ENCODE results near the gene TLR9. TPM values are rescaled to one million over a fixed set of nuclear protein-coding genes. Genes with fewer than 3 reads are reported as not detected.

Gene TLR9
- polyA plus RNA-seq, 1 donor from 2014 or later, result 10.4 TPM

DNA sequence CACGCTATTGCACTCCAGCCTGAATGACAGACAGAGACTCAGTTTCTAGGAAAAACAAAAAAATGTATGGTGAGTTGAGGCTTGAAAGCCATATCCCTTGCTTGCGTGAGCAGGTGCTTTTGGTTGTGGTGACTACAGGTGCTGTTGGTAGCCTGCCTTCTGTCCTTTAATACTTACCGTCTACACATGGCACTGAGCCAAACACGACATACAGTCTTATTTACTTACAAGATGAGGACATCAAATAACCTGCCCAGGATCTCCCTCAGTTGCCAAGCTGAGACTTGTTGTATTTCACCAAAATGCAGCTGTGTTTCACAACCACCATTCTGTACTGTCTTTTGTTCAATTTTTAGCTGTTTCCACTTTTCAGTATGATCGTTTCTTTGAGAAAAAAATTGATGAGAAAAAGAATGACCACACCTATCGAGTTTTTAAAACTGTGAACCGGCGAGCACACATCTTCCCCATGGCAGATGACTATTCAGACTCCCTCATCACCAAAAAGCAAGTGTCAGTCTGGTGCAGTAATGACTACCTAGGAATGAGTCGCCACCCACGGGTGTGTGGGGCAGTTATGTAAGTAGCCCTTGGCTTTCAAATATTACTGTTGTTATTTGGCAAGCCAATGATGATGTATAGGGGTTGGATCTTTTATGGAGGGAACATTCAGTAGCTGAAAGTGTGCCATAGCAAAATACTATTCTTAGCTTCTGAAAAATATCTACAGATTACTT is 20.9 kb downstream of the TLR9 start:
- peak overlapping the region in 2 of 3 donors; percentile 28 to 61 for H3K27ac Mint-ChIP-seq
- H3K9me3 Mint-ChIP-seq, result no peaks in the 10 kb centered on the region
- no peak overlapping the region for H3K4me3 Mint-ChIP-seq
- H3K27me3 Mint-ChIP-seq, result no peaks in the 10 kb centered on the region
- H3K4me1 Mint-ChIP-seq, result peaks cover 6 to 14% (median 13%) of the 10 kb centered on the region in 3 donors
- H3K36me3 Mint-ChIP-seq, result peaks cover 5% of the 10 kb centered on the region

DNA sequence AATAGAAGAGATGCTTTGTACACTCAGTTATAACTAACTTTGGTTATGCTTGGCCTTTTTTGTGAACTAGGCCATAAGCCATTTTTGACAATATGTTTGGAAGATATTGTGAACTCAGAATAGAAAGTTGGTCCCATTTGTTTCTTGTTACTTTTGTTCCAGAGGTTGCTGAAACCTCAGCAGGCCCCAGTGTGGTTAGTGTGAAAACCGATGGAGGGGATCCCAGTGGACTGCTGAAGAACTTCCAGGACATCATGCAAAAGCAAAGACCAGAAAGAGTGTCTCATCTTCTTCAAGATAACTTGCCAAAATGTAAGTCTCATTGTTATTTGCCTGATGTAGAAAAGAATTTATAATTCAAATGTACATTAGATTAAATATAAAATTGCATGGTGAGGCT is 21.7 kb downstream of the TLR9 start:
- H3K9me3 Mint-ChIP-seq, result no peaks in the 10 kb centered on the region

GRCh38 chr3:52202384-52203077 is 22.9 kb downstream of the TLR9 start:
- Mint-ChIP-seq H3K4me1 (peaks cover 15 to 25% (median 18%) of the 10 kb centered on the region in 3 donors), H3K9me3 (no peaks in the 10 kb centered on the region), H3K27me3 (no peaks in the 10 kb centered on the region), H3K27ac (peak overlapping the region in 2 of 3 donors; percentile 63 to 78), H3K4me3 (peak overlapping the region in 2 of 4 donors; percentile 1 to 58), H3K36me3 (peaks cover 3% of the 10 kb centered on the region)

More for the DNA sequence above, 21.7 kb downstream of the TLR9 start:
- Mint-ChIP-seq H3K4me1 (peaks cover 13 to 21% (median 14%) of the 10 kb centered on the region in 3 donors), H3K27me3 (no peaks in the 10 kb centered on the region), H3K4me3 (no peak overlapping the region), H3K27ac (peak overlapping the region in 1 of 3 donors; percentile 2), H3K36me3 (peaks cover 5% of the 10 kb centered on the region)

DNA sequence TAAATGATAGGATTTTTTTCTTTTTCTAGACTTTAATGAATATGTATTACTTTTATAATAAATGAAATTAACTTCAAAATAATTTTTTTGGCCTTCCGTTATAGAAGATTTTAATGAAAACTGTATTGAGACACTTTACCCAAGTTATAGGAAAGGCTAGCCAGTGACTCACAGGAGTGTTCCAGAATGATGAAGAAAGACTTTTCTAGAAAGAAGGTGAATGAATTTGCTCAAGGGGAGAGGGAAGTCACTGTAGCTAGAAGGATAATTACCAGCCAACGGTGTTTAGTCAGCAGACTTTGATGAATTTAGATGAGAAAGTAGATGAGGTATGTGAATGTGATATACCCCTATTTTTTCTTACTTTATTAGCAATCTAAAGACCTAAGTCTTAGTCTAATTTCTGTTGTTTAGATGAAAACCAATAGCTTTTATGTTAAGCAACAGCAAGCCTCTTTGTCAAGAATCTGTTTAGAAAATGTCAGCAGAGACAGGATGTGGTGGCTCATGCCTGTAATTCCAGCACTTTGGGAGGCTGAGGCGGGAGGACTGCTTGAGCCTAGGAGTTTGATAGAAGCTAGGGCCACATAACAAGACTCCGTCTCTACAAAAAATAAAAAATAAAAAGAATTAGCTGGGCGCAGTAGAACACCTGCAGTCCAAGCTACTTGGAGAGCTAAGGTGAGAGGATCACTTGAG is 24.3 kb downstream of the TLR9 start:
- H3K9me3 Mint-ChIP-seq, result no peaks in the 10 kb centered on the region
- peaks cover 3% of the 10 kb centered on the region for H3K36me3 Mint-ChIP-seq
- H3K4me3 Mint-ChIP-seq, result peak overlapping the region in 1 of 4 donors; percentile 18
- H3K27me3 Mint-ChIP-seq, result no peaks in the 10 kb centered on the region
- peaks cover 14 to 30% (median 22%) of the 10 kb centered on the region in 3 donors for H3K4me1 Mint-ChIP-seq
- H3K27ac Mint-ChIP-seq, result peak overlapping the region in 1 of 3 donors; percentile 50

- Mint-ChIP-seq H3K27ac (peak overlapping the region; percentile 81 to 95 (median 89)), H3K4me1 (peaks cover 14 to 30% (median 22%) of the 10 kb centered on the region in 3 donors), H3K36me3 (peaks cover 3% of the 10 kb centered on the region), H3K9me3 (no peaks in the 10 kb centered on the region), H3K4me3 (peak overlapping the region; percentile 90 to 99 (median 94)), H3K27me3 (no peaks in the 10 kb centered on the region)
These were observed 26.5 kb downstream of the TLR9 start for GRCh38 chr3:52198643-52199608.

DNA sequence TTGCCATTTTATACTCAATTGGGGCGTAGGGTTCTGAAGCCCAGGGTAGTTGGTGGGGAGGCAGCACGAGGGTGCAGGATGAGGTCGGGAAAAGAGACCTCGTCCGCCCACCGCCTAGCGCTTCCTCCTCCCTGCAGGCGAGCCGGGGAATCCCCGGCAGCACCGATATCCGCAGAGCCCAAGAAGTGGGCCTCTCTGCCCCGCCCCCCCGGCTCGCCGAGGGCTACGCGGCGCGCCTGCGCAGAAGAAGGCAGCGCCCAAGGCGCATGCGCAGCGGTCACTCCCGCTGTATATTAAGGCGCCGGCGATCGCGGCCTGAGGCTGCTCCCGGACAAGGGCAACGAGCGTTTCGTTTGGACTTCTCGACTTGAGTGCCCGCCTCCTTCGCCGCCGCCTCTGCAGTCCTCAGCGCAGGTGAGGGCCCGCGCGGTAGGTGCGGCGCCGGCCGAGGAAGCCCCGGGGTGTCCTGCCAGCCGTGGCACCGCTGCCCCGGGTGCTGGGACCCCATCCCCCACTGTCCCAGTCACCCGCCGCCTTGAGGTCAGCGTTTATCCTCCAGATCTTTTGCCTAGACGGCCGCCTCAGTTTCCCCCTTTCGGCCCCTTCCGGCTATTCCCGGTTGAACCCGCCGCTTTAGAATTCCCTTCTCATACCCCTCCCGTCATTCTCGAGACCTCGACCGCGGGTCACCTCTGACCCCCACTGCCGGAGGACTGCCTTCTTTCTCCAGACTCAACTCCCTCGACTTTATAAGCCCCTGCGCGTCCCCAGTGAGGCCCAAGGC is 27.4 kb downstream of the TLR9 start, which contains the start of gene ALAS1:
Gene ALAS1 (plus strand): TSS at position 319 of the 784 bp plus-strand sequence. CDS start 1,082 bp downstream, outside the sequence.
- H3K4me3 Mint-ChIP-seq, result peak within 1 kb of the TSS; percentile 90 to 99 (median 94)
- peaks cover 14 to 30% (median 22%) of the 10 kb centered on the region in 3 donors for H3K4me1 Mint-ChIP-seq
- no peaks in the 10 kb centered on the region for H3K9me3 Mint-ChIP-seq
- no peaks in the 10 kb centered on the region for H3K27me3 Mint-ChIP-seq
- peak within 1 kb of the TSS; percentile 81 to 95 (median 89) for H3K27ac Mint-ChIP-seq
- peaks cover 3% of the 10 kb centered on the region for H3K36me3 Mint-ChIP-seq

DNA sequence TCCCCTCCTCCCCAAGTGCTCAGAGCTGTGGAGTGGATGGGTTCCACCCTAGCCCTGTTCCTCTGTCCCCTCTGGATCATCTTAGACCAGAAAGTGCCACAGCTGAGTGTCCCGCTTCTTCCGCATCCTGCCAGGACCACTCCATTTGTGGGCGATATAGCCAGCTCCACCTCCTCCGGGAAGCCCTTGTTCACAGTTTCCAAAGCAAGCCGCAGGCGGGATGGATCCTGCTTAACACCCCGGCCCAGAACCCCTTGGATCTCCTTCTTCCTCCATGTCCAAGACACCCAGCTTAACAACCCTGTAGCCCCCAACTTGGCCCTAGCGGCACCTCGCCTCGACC is 28.0 kb downstream of the TLR9 start:
- Mint-ChIP-seq H3K4me1 (peaks cover 14 to 28% (median 16%) of the 10 kb centered on the region in 3 donors), H3K9me3 (no peaks in the 10 kb centered on the region), H3K4me3 (peak overlapping the region; percentile 90 to 99 (median 94)), H3K27me3 (no peaks in the 10 kb centered on the region), H3K27ac (peak overlapping the region; percentile 81 to 95 (median 89)), H3K36me3 (peaks cover 3% of the 10 kb centered on the region)

DNA sequence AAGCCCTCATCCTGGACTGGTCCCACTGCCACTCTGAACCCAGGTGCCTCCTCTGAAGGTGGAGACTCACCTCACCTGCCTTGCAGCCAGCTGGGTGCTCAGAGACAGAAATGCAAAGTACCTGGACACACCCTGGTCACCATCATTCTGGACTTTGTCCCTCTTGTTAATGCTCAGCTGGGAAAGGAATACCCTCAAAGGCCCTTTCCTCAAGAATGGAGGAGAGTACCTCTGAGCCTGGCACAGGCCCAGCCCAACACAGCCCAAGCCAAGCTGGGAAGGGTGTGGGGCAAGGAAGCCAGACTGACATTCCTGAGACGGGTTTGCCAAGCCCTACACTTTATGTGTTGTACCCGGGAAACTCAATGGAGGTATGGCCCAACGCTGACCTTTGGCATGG is 28.5 kb downstream of the TLR9 start:
- H3K27me3 Mint-ChIP-seq, result no peaks in the 10 kb centered on the region
- H3K27ac Mint-ChIP-seq, result peak overlapping the region in 2 of 3 donors; percentile 81 to 95
- peak overlapping the region; percentile 21 to 99 (median 94) for H3K4me3 Mint-ChIP-seq
- peaks cover 13 to 24% (median 14%) of the 10 kb centered on the region in 3 donors for H3K4me1 Mint-ChIP-seq
- H3K9me3 Mint-ChIP-seq, result no peaks in the 10 kb centered on the region
- H3K36me3 Mint-ChIP-seq, result peaks cover 3% of the 10 kb centered on the region

DNA sequence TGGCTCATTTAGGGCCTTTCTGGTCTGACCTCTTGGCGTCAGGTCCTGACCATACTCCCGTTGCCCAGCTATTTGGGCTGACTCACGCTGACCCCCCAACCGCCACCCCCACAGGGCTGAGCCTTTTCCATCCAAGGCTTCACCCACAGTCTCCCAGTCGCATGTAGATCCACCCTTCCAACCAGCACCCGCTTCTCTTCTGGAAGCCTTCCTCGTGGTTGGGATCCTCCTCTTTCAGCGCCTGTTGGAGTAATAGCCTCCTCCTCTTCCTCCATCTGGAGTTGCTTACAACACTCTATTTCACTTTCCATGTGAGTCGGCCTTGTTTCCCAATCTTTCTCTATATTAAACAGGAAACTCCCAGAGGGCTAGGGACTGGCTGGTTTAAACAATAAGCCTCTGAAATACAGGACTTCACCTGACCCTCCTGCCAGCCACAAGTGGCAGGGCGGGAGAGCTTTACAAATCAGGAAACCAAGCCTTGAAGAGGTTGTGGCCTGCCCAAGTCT is 29.6 kb downstream of the TLR9 start:
- H3K27me3 Mint-ChIP-seq, result no peaks in the 10 kb centered on the region
- H3K36me3 Mint-ChIP-seq, result peaks cover 2% of the 10 kb centered on the region
- no peaks in the 10 kb centered on the region for H3K9me3 Mint-ChIP-seq
- peak overlapping the region in 1 of 4 donors; percentile 12 for H3K4me3 Mint-ChIP-seq
- H3K4me1 Mint-ChIP-seq, result peaks cover 13 to 19% (median 14%) of the 10 kb centered on the region in 3 donors
- peak overlapping the region in 2 of 3 donors; percentile 22 to 29 for H3K27ac Mint-ChIP-seq

GRCh38 chr3:52195291-52195597 is 30.2 kb downstream of the TLR9 start:
- Mint-ChIP-seq H3K36me3 (peaks cover 2% of the 10 kb centered on the region), H3K27me3 (no peaks in the 10 kb centered on the region), H3K27ac (no peak overlapping the region), H3K4me3 (peak overlapping the region in 1 of 4 donors; percentile 12), H3K9me3 (no peaks in the 10 kb centered on the region), H3K4me1 (peaks cover 11 to 19% (median 14%) of the 10 kb centered on the region in 3 donors)

GRCh38 chr3:52194485-52195290 is 30.8 kb downstream of the TLR9 start:
- Mint-ChIP-seq H3K9me3 (no peaks in the 10 kb centered on the region), H3K27ac (no peak overlapping the region), H3K4me1 (peaks cover 8 to 18% (median 12%) of the 10 kb centered on the region in 3 donors), H3K4me3 (no peak overlapping the region), H3K36me3 (no peaks in the 10 kb centered on the region), H3K27me3 (no peaks in the 10 kb centered on the region)

DNA sequence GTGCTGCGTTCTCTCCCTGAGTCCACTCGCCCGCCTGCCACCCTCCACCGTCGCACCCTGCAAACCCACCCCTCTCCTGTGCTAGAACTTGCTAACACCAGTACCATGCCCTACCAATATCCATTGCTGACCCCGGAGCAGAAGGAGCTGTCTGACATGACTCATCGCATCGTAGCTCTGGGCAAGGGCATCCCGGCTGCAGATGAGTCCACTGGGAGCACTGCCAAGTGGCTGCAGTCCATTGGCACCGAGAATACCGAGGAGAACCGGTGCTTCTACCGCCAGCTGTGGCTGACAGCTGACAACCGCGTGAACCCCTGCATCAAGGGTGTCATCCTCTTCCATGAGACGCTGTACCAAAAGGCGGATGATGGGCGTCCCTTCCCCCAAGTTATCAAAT is 32.4 kb downstream of the TLR9 start:
- Mint-ChIP-seq H3K27me3 (no peaks in the 10 kb centered on the region), H3K36me3 (no peaks in the 10 kb centered on the region), H3K4me3 (peak overlapping the region in 1 of 4 donors; percentile 69), H3K4me1 (peaks cover 4 to 16% (median 8%) of the 10 kb centered on the region in 3 donors), H3K27ac (no peak overlapping the region), H3K9me3 (no peaks in the 10 kb centered on the region)

- Mint-ChIP-seq H3K9me3 (no peaks in the 10 kb centered on the region), H3K27ac (no peak overlapping the region), H3K4me3 (no peak overlapping the region), H3K4me1 (peaks cover 0 to 7% (median 0%) of the 10 kb centered on the region in 3 donors), H3K36me3 (peaks cover 2% of the 10 kb centered on the region), H3K27me3 (no peaks in the 10 kb centered on the region)
These were observed 33.8 kb downstream of the TLR9 start for GRCh38 chr3:52191663-52192062.
